Measurements from ENCODE around the gene VWA3B. TPM values are rescaled to one million over a fixed set of nuclear protein-coding genes. Genes with fewer than 3 reads are reported as not detected.

Gene VWA3B
- total and polyA plus RNA-seq, 12 donors: 0.06 to 1.4 (median 0.62) TPM; not detected in 1

- Histone ChIP-seq H3K36me3 (no peaks in the 10 kb centered on the region), H3K9me3 (peaks cover 0 to 7% (median 0%) of the 10 kb centered on the region in 11 donors), H3K27me3 (peaks cover 0 to 37% (median 20%) of the 10 kb centered on the region in 7 donors), H3K4me3 (no peak overlapping the region), H3K4me1 (no peaks in the 10 kb centered on the region), H3K27ac (no peak overlapping the region)
- intact Hi-C loops (cut with DNase I): loop anchor here in 3 of 10 donors (10.0 kb wide), 1 partner anchor 473 kb away; no protein-coding TSS in a partner anchor
- ATAC-seq (no peak), DNase-seq (no peak)
- WGBS, 2 donors: 70 to 74% methylated on average over 9 of the region's 9 CpGs
- no peak for TF ChIP-seq CTCF (IDR thresholded peaks at IDR 0.05)
Measured at GRCh38 chr2:98277162-98277859, 190.3 kb downstream of the VWA3B start.

GRCh38 chr2:98278074-98278473 is 191.1 kb downstream of the VWA3B start:
- TF ChIP-seq CTCF (IDR thresholded peaks at IDR 0.05): no peak
- Histone ChIP-seq H3K4me1 (no peaks in the 10 kb centered on the region), H3K9me3 (peaks cover 0 to 7% (median 0%) of the 10 kb centered on the region in 11 donors), H3K4me3 (no peak overlapping the region), H3K36me3 (no peaks in the 10 kb centered on the region), H3K27ac (no peak overlapping the region), H3K27me3 (peaks cover 0 to 37% (median 20%) of the 10 kb centered on the region in 7 donors)
- 88 to 89% methylated on average over 7 of the region's 7 CpGs for WGBS, 2 donors
- DNase-seq (no peak), ATAC-seq (no peak)
- intact Hi-C loops (cut with DNase I): loop anchor here in 3 of 10 donors (10.0 kb wide), 1 partner anchor 473 kb away; no protein-coding TSS in a partner anchor

GRCh38 chr2:98280376-98281102 is 193.6 kb downstream of the VWA3B start:
- 39 to 47% methylated on average over 18 of the region's 18 CpGs for WGBS, 2 donors
- Histone ChIP-seq H3K4me3 (no peak overlapping the region), H3K36me3 (no peaks in the 10 kb centered on the region), H3K27ac (no peak overlapping the region), H3K4me1 (no peaks in the 10 kb centered on the region), H3K27me3 (peaks cover 0 to 37% (median 19%) of the 10 kb centered on the region in 7 donors), H3K9me3 (peaks cover 0 to 14% (median 0%) of the 10 kb centered on the region in 11 donors)
- intact Hi-C loops (cut with DNase I): no loop called here
- no peak for ATAC-seq
- no peak for TF ChIP-seq CTCF (IDR thresholded peaks at IDR 0.05)
- DNase-seq: no peak

GRCh38 chr2:98281607-98282006 is 194.6 kb downstream of the VWA3B start:
- H3K27me3 ChIP-seq: peaks cover 0 to 37% (median 19%) of the 10 kb centered on the region in 7 donors
- TF ChIP-seq CTCF (IDR thresholded peaks at IDR 0.05): no peak
- H3K36me3 ChIP-seq: no peaks in the 10 kb centered on the region
- ATAC-seq (no peak), DNase-seq (no peak)
- WGBS, 2 donors: 58 to 59% methylated on average over 6 of the region's 6 CpGs
- H3K4me3 ChIP-seq: no peak overlapping the region
- peaks cover 0 to 23% (median 5%) of the 10 kb centered on the region in 11 donors for H3K9me3 ChIP-seq
- no peaks in the 10 kb centered on the region for H3K4me1 ChIP-seq
- no peak overlapping the region for H3K27ac ChIP-seq
- intact Hi-C loops (cut with DNase I): no loop called here

Data from heart right ventricle (tissue), 16 donors.